Bronchial epithelial cell (primary cell): ENCODE measurements around the gene SMCO2. TPM values are rescaled to one million over a fixed set of nuclear protein-coding genes. Genes with fewer than 3 reads are reported as not detected.

Experiments
- DNase-seq: peaks from one replicate; pipeline ENCODE4 v3.0.0-alpha.2; 2010; ENCODE audit warnings: low read depth
- FAIRE-seq: peaks from 2 replicates; lab custom pipeline; 2011; peaks lifted over from hg19 to GRCh38; lab: Jason Lieb, UNC
- H3K27me3 ChIP-seq: 2 replicates; pipeline ENCODE4 v1.5.1; 2011; ENCODE audit warnings: low read length; ENCODE audit not compliant: control insufficient read depth, insufficient read depth
- H3K36me3 ChIP-seq: 2 replicates; pipeline ENCODE4 v1.5.1; 2011; ENCODE audit warnings: low read length; ENCODE audit not compliant: control insufficient read depth, insufficient read depth
- H3K4me3 ChIP-seq: 2 replicates; pipeline ENCODE4 v1.5.1; 2011; ENCODE audit warnings: mild to moderate bottlenecking, low read depth, low read length, control low read depth
- total RNA-seq: library from RNA; depleted of rRNA; stranded (reverse); fragments of >200 nt; gene quantifications from 2 replicates; pipeline ENCODE4 v1.2.1, GENCODE V29; 2014
- TF ChIP-seq, protein P1 (sequence below): IDR thresholded peaks from 2 replicates; pipeline ENCODE4 v1.5.1; 2011; ENCODE audit warnings: mild to moderate bottlenecking, moderate library complexity, low read length, control low read depth, inconsistent platforms; ENCODE audit not compliant: insufficient read depth, severe bottlenecking

The SMCO2 gene
- 1.7 and 1.8 TPM in 2 replicates for total RNA-seq

DNA sequence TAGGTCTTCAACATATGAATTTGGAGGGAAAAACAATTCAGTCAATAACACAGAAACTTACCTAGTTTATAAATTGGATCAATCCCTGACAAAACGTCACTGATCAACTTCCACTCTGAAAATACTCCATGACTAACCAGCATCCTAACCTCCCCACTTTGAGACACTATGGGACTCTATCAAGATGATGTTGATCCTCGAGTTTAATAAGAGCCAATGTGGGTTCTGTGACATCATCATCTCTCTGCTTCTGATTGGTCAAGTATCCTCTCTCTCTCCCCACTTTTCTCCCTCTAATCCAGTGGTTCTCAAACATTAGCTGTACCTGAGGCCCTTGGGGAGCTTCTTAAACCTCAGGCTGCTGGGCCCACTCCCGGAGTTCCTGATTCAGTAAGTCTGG, at the start of gene SMCO2:
SMCO2 (plus strand) TSS at position 301 of the 400 bp plus-strand sequence. CDS start 23,896 bp downstream, outside the sequence.
- H3K27me3 ChIP-seq, result no peaks in the 10 kb centered on the region
- no peak within 1 kb of the TSS for H3K4me3 ChIP-seq
- FAIRE-seq (no peak), DNase-seq (no peak)
- no peaks in the 10 kb centered on the region for H3K36me3 ChIP-seq
- TF ChIP-seq, protein P1, sequence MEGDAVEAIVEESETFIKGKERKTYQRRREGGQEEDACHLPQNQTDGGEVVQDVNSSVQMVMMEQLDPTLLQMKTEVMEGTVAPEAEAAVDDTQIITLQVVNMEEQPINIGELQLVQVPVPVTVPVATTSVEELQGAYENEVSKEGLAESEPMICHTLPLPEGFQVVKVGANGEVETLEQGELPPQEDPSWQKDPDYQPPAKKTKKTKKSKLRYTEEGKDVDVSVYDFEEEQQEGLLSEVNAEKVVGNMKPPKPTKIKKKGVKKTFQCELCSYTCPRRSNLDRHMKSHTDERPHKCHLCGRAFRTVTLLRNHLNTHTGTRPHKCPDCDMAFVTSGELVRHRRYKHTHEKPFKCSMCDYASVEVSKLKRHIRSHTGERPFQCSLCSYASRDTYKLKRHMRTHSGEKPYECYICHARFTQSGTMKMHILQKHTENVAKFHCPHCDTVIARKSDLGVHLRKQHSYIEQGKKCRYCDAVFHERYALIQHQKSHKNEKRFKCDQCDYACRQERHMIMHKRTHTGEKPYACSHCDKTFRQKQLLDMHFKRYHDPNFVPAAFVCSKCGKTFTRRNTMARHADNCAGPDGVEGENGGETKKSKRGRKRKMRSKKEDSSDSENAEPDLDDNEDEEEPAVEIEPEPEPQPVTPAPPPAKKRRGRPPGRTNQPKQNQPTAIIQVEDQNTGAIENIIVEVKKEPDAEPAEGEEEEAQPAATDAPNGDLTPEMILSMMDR, result no peak

DNA sequence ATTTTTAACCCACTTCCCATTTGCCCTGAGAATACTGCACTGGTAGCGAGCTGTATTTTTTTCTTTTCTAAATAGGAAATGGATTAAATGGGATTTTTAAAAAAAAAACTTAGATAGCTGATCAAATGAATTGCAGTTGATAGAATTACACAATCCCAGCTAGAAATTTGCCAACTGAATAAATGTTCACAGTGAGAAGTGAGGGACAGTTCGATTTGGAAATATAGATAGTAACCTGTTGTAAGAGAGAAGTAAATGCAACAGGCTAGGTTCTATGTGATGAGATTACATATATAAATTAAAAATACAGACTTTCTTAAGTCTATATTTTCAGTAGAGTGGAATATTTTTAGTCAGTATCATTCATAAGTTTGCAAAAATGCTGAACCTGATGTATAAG, 48.1 kb upstream of the SMCO2 start:
- Histone ChIP-seq H3K4me3 (no peak overlapping the region), H3K36me3 (peaks cover 1% of the 10 kb centered on the region), H3K27me3 (no peaks in the 10 kb centered on the region)
- DNase-seq (no peak), FAIRE-seq (no peak)
- TF ChIP-seq, protein P1, result no peak

DNA sequence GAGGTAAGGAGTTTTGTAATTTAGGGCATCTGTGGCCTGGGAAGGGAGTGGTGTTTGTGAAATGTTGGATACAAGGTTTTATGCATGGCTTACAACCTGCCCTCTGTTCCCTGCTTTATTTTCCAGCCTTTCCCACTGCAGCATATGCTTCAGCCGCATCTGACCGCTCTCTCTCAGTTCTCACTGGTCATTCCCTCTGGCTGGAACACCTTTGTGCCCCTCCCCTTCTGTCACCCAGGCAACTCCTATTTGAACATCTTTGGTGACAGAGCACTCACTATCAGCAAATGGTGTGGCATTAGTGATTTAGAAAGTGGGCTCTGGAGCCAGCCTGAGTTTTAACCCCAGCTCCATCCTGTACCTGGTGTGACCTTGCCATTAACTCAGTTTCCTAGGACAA, 47.5 kb upstream of the SMCO2 start:
- DNase-seq (no peak), FAIRE-seq (peak; percentile 36)
- Histone ChIP-seq H3K27me3 (no peaks in the 10 kb centered on the region), H3K36me3 (peaks cover 2% of the 10 kb centered on the region), H3K4me3 (no peak overlapping the region)
- TF ChIP-seq, protein P1, result no peak

DNA sequence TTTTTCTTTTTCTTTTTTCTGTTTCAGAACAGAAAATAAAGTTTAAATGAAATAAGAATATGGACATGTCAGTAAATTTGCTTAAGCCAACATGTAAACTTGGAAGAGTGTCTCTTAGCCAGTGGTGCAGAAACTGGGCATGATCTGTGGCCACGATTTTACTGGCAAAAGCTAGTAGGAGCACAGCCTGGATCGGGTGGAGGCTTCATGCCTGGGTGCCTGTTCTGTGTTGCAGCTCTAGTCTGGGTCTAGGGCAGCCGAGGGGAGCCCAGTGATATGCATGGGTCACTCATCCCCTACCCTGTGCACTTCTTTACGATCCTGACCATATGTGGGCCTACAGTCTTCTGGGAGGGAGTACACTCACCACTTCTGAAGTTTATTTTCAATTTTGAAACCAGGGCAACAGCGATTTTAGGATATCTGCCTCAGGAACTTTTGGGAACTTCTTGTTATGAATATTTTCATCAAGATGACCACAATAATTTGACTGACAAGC, 45.6 kb upstream of the SMCO2 start:
- TF ChIP-seq, protein P1, result no peak
- H3K27me3 ChIP-seq, result no peaks in the 10 kb centered on the region
- no peak overlapping the region for H3K4me3 ChIP-seq
- DNase-seq (no peak), FAIRE-seq (no peak)
- H3K36me3 ChIP-seq, result peaks cover 4% of the 10 kb centered on the region

DNA sequence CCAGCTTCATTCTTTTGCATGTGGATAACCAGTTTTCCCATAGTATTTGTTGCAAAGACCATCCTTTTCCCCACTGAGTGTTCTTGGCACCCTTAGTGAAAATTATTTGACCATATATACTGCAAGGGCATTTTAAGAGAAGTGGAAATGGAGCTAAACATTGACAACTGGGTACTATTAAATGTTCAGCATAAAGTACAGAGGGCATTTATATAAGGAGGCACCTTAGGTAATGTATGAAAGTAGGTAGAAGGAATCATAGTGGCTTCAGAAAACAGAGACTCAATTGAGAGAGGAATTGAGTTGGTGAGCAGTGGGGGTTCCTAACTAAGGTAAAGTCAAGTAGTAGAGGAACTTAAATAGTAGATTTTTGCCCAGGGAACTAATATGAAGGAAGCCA, 34.5 kb upstream of the SMCO2 start:
- DNase-seq (no peak), FAIRE-seq (no peak)
- Histone ChIP-seq H3K4me3 (no peak overlapping the region), H3K36me3 (no peaks in the 10 kb centered on the region), H3K27me3 (no peaks in the 10 kb centered on the region)
- TF ChIP-seq, protein P1, result no peak

DNA sequence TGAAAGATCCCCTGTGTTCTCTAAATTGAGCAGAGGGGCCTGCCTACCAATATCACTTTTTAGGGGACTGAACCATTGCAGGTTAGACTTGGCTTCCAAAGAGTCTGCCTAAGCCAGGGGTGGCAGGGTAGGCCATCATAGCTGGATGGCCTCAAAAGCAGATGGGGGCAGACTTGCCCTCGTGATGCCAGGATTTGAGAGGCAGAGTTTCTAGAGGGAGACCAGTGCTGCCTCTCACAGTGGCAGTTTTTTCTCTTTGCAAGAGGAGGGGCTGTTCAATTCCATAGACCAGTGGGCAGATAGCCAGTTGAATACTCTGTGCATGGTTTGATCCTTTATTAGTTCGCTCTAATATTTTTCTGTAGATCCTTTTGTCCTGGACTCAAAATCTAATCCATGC, 23.8 kb upstream of the SMCO2 start:
- FAIRE-seq, result no peak
- TF ChIP-seq, protein P1, result no peak

More for the DNA sequence above, 23.8 kb upstream of the SMCO2 start:
- Histone ChIP-seq H3K36me3 (peaks cover 4% of the 10 kb centered on the region), H3K4me3 (no peak overlapping the region), H3K27me3 (no peaks in the 10 kb centered on the region)
- no peak for DNase-seq
